ENCODE results near the gene NDOR1. TPM values are rescaled to one million over a fixed set of nuclear protein-coding genes. Genes with fewer than 3 reads are reported as not detected.
A peak's percentile ranks its signal among the peaks of the same experiment; 100 is the strongest.
"Not testable (repeated sequence)": the region's sequence is repeated elsewhere in the genome, so short reads cannot be mapped to it uniquely, and the experiment has no call there.

The NDOR1 gene
- total RNA-seq, 1 donor from 2014 or later, result 31.6 TPM

- peak; percentile 93 for DNase-seq
- Mint-ChIP-seq H3K27ac (ENCODE audit: unreplicated experiment) (no peak overlapping the region), H3K4me1 (ENCODE audit: low read depth, unreplicated experiment) (peaks cover 9% of the 10 kb centered on the region), H3K9me3 (ENCODE audit: unreplicated experiment) (peaks cover 5% of the 10 kb centered on the region), H3K4me3 (ENCODE audit: unreplicated experiment) (no peak overlapping the region), H3K36me3 (ENCODE audit: unreplicated experiment) (no peaks in the 10 kb centered on the region), H3K27me3 (ENCODE audit: unreplicated experiment) (peaks cover 6% of the 10 kb centered on the region)
- peak; percentile 99 for TF ChIP-seq CTCF (IDR thresholded peaks at IDR 0.05; ENCODE audit: partially characterized antibody, unreplicated experiment)
Measured at GRCh38 chr9:137236238-137236935, 30.9 kb downstream of the NDOR1 start.

GRCh38 chr9:137236936-137237421, 31.5 kb downstream of the NDOR1 start:
- Mint-ChIP-seq H3K9me3 (ENCODE audit: unreplicated experiment) (peaks cover 5% of the 10 kb centered on the region), H3K27me3 (ENCODE audit: unreplicated experiment) (peaks cover 6% of the 10 kb centered on the region), H3K36me3 (ENCODE audit: unreplicated experiment) (no peaks in the 10 kb centered on the region), H3K4me1 (ENCODE audit: low read depth, unreplicated experiment) (peaks cover 9% of the 10 kb centered on the region), H3K4me3 (ENCODE audit: unreplicated experiment) (no peak overlapping the region), H3K27ac (ENCODE audit: unreplicated experiment) (no peak overlapping the region)
- no peak for TF ChIP-seq CTCF (IDR thresholded peaks at IDR 0.05; ENCODE audit: partially characterized antibody, unreplicated experiment)
- no peak for DNase-seq

- Mint-ChIP-seq H3K4me1 (ENCODE audit: low read depth, unreplicated experiment) (peaks cover 16% of the 10 kb centered on the region), H3K9me3 (ENCODE audit: unreplicated experiment) (peaks cover 5% of the 10 kb centered on the region), H3K27me3 (ENCODE audit: unreplicated experiment) (peaks cover 15% of the 10 kb centered on the region), H3K36me3 (ENCODE audit: unreplicated experiment) (no peaks in the 10 kb centered on the region), H3K27ac (ENCODE audit: unreplicated experiment) (no peak overlapping the region), H3K4me3 (ENCODE audit: unreplicated experiment) (peak overlapping the region; percentile 46)
- TF ChIP-seq CTCF (IDR thresholded peaks at IDR 0.05; ENCODE audit: partially characterized antibody, unreplicated experiment), result no peak
- peak; percentile 59 for DNase-seq
Measured at GRCh38 chr9:137237759-137238726, 32.5 kb downstream of the NDOR1 start.

GRCh38 chr9:137239541-137240200, 34.2 kb downstream of the NDOR1 start:
- Mint-ChIP-seq H3K4me1 (ENCODE audit: low read depth, unreplicated experiment) (peaks cover 16% of the 10 kb centered on the region), H3K27ac (ENCODE audit: unreplicated experiment) (peak overlapping the region; percentile 62), H3K4me3 (ENCODE audit: unreplicated experiment) (peak overlapping the region; percentile 81), H3K27me3 (ENCODE audit: unreplicated experiment) (peaks cover 15% of the 10 kb centered on the region)
- not testable (repeated sequence) for DNase-seq; H3K36me3 Mint-ChIP-seq (ENCODE audit: unreplicated experiment); H3K9me3 Mint-ChIP-seq (ENCODE audit: unreplicated experiment)

- Mint-ChIP-seq H3K36me3 (ENCODE audit: unreplicated experiment) (no peaks in the 10 kb centered on the region), H3K9me3 (ENCODE audit: unreplicated experiment) (peaks cover 5% of the 10 kb centered on the region), H3K27ac (ENCODE audit: unreplicated experiment) (peak overlapping the region; percentile 62), H3K4me3 (ENCODE audit: unreplicated experiment) (peak overlapping the region; percentile 81), H3K4me1 (ENCODE audit: low read depth, unreplicated experiment) (peaks cover 16% of the 10 kb centered on the region), H3K27me3 (ENCODE audit: unreplicated experiment) (peaks cover 15% of the 10 kb centered on the region)
- no peak for TF ChIP-seq CTCF (IDR thresholded peaks at IDR 0.05; ENCODE audit: partially characterized antibody, unreplicated experiment)
- peak; percentile 74 for DNase-seq
Measured at GRCh38 chr9:137240318-137240840, 34.9 kb downstream of the NDOR1 start.
